HG03064 (cell line): ENCODE data around the gene TRIOBP.
"Not testable (repeated sequence)": the region's sequence is repeated elsewhere in the genome, so short reads cannot be mapped to it uniquely, and the experiment has no call there.

Experiments used
- ATAC-seq: cut with Tn5 transposase; IDR thresholded peaks from one replicate; pipeline ENCODE4 v1.9.1; 2021; ENCODE audit warnings: low read depth; ENCODE audit not compliant: unreplicated experiment

TRIOBP gene

GRCh38 chr22:37690901-37691504 is 5.8 kb upstream of the TRIOBP start:
- no peak for ATAC-seq

GRCh38 chr22:37692627-37693285 is 4.1 kb upstream of the TRIOBP start:
- no peak for ATAC-seq

- not testable (repeated sequence) for ATAC-seq
Observed at GRCh38 chr22:37694131-37694530, 2.7 kb upstream of the TRIOBP start.

GRCh38 chr22:37696260-37696656 is 590 bp upstream of the TRIOBP start:
- ATAC-seq = not testable (repeated sequence)

- ATAC-seq = no peak
Observed at GRCh38 chr22:37697538-37697835, 639 bp downstream of the TRIOBP start.

- no peak for ATAC-seq
Observed at GRCh38 chr22:37701141-37701786, 4.4 kb downstream of the TRIOBP start.

- ATAC-seq = no peak
Observed at GRCh38 chr22:37703906-37704305, 7.1 kb downstream of the TRIOBP start.

GRCh38 chr22:37704645-37705044 is 7.8 kb downstream of the TRIOBP start:
- ATAC-seq = no peak

GRCh38 chr22:37705205-37705604 is 8.4 kb downstream of the TRIOBP start:
- ATAC-seq = no peak

GRCh38 chr22:37708580-37709444 is 12.0 kb downstream of the TRIOBP start:
- no peak for ATAC-seq

GRCh38 chr22:37709445-37709765 is 12.6 kb downstream of the TRIOBP start:
- no peak for ATAC-seq

GRCh38 chr22:37710675-37711074 is 13.8 kb downstream of the TRIOBP start:
- ATAC-seq = no peak

GRCh38 chr22:37711490-37711889 is 14.6 kb downstream of the TRIOBP start:
- no peak for ATAC-seq

GRCh38 chr22:37713761-37714160 is 16.9 kb downstream of the TRIOBP start:
- ATAC-seq = no peak

- ATAC-seq = no peak
Observed at GRCh38 chr22:37714634-37715033, 17.8 kb downstream of the TRIOBP start.

- ATAC-seq = no peak
Observed at GRCh38 chr22:37715760-37716159, 18.9 kb downstream of the TRIOBP start.

- no peak for ATAC-seq
Observed at GRCh38 chr22:37716708-37717107, 19.9 kb downstream of the TRIOBP start.

GRCh38 chr22:37717235-37717634 is 20.4 kb downstream of the TRIOBP start:
- ATAC-seq = not testable (repeated sequence)

GRCh38 chr22:37717746-37718305 is 21.0 kb downstream of the TRIOBP start:
- ATAC-seq = not testable (repeated sequence)

GRCh38 chr22:37725551-37726240 is 28.8 kb downstream of the TRIOBP start:
- no peak for ATAC-seq
